Stimulated activated CD4-positive, alpha-beta T cell treated with anti-CD3 and anti-CD28 coated beads, Interleukin-1b, Interleukin-23, amount 100 ng/mL, for 48 hours (primary cell): Measurements from ENCODE around the gene RYR1.
"Not testable (repeated sequence)": the region's sequence is repeated elsewhere in the genome, so short reads cannot be mapped to it uniquely, and the experiment has no call there.

Source experiments
- DNase-seq: peaks from one replicate; pipeline ENCODE4 v3.0.0-alpha.2; 2020

Gene RYR1

GRCh38 chr19:38544569-38545315, 111.3 kb downstream of the RYR1 start:
- no peak for DNase-seq

- DNase-seq = no peak
Measured at GRCh38 chr19:38545596-38545995, 112.1 kb downstream of the RYR1 start.

- no peak for DNase-seq
Measured at GRCh38 chr19:38547421-38547820, 113.9 kb downstream of the RYR1 start.

GRCh38 chr19:38549061-38549460, 115.6 kb downstream of the RYR1 start:
- DNase-seq = no peak

- DNase-seq = no peak
Measured at GRCh38 chr19:38549942-38550341, 116.5 kb downstream of the RYR1 start.

- DNase-seq = no peak
Measured at GRCh38 chr19:38550376-38550775, 116.9 kb downstream of the RYR1 start.

GRCh38 chr19:38551450-38551813, 117.9 kb downstream of the RYR1 start:
- DNase-seq = peak; percentile 78

GRCh38 chr19:38553239-38553638, 119.7 kb downstream of the RYR1 start:
- not testable (repeated sequence) for DNase-seq

GRCh38 chr19:38554676-38555141, 121.2 kb downstream of the RYR1 start:
- DNase-seq = no peak

- DNase-seq = no peak
Measured at GRCh38 chr19:38555200-38555599, 121.7 kb downstream of the RYR1 start.

GRCh38 chr19:38556521-38557174, 123.2 kb downstream of the RYR1 start:
- DNase-seq = no peak

GRCh38 chr19:38557205-38557799, 123.8 kb downstream of the RYR1 start:
- DNase-seq = no peak

GRCh38 chr19:38558933-38559332, 125.4 kb downstream of the RYR1 start:
- not testable (repeated sequence) for DNase-seq

GRCh38 chr19:38559428-38560401, 126.2 kb downstream of the RYR1 start:
- peak; percentile 44 for DNase-seq

GRCh38 chr19:38561053-38561606, 127.6 kb downstream of the RYR1 start:
- DNase-seq = no peak

GRCh38 chr19:38561658-38562057, 128.2 kb downstream of the RYR1 start:
- no peak for DNase-seq

GRCh38 chr19:38562096-38562495, 128.6 kb downstream of the RYR1 start:
- no peak for DNase-seq

GRCh38 chr19:38563475-38563874, 130.0 kb downstream of the RYR1 start:
- DNase-seq = no peak

- no peak for DNase-seq
Measured at GRCh38 chr19:38564981-38565690, 131.6 kb downstream of the RYR1 start.

- DNase-seq = no peak
Measured at GRCh38 chr19:38565691-38566105, 132.2 kb downstream of the RYR1 start.

GRCh38 chr19:38569368-38569983, 136.0 kb downstream of the RYR1 start:
- peak; percentile 29 for DNase-seq
